Measurements from ENCODE around the gene DHRS2.

The DHRS2 gene

GRCh38 chr14:23614395-23614828, 21.8 kb upstream of the DHRS2 start:
- peak overlapping the region; percentile 56 for H3K27ac ChIP-seq
- TF ChIP-seq CTCF (IDR thresholded peaks at IDR 0.05) (no peak), ZFX (IDR thresholded peaks at IDR 0.05; ENCODE audit: borderline replicate concordance) (no peak)

GRCh38 chr14:23615856-23616255, 20.3 kb upstream of the DHRS2 start:
- TF ChIP-seq ZFX (IDR thresholded peaks at IDR 0.05; ENCODE audit: borderline replicate concordance), result no peak
- TF ChIP-seq CTCF (IDR thresholded peaks at IDR 0.05), result no peak

DNA sequence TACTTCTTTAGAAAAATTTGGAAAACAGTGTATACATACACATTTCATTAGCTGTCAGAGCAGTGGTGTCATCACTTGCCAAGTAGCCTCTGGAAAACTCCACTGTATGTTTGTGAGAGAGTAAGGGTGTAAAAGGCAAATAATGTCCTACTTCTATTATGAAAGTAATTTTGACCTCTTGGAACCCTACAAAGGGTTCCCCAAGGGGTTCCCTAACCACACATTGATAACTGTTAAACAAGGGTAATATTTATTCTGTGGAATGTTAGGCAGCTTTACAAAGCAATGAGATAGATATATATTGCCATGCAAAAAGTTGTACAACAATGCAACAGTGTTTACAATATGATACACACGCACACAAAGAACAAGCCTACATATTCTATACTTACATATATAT, 18.6 kb upstream of the DHRS2 start:
- TF ChIP-seq CTCF (IDR thresholded peaks at IDR 0.05) (no peak), ZFX (IDR thresholded peaks at IDR 0.05; ENCODE audit: borderline replicate concordance) (no peak)

More at GRCh38 chr14:23615856-23616255, 20.3 kb upstream of the DHRS2 start:
- no peak overlapping the region for H3K27ac ChIP-seq

GRCh38 chr14:23618415-23618988, 17.7 kb upstream of the DHRS2 start:
- H3K27ac ChIP-seq, result no peak overlapping the region
- TF ChIP-seq ZFX (IDR thresholded peaks at IDR 0.05; ENCODE audit: borderline replicate concordance) (no peak), CTCF (IDR thresholded peaks at IDR 0.05) (no peak)

More for the DNA sequence above, 18.6 kb upstream of the DHRS2 start:
- H3K27ac ChIP-seq, result no peak overlapping the region

- H3K27ac ChIP-seq, result no peak overlapping the region
- TF ChIP-seq CTCF (IDR thresholded peaks at IDR 0.05) (no peak), ZFX (IDR thresholded peaks at IDR 0.05; ENCODE audit: borderline replicate concordance) (no peak)
Observed at GRCh38 chr14:23620177-23620702, 15.9 kb upstream of the DHRS2 start.

DNA sequence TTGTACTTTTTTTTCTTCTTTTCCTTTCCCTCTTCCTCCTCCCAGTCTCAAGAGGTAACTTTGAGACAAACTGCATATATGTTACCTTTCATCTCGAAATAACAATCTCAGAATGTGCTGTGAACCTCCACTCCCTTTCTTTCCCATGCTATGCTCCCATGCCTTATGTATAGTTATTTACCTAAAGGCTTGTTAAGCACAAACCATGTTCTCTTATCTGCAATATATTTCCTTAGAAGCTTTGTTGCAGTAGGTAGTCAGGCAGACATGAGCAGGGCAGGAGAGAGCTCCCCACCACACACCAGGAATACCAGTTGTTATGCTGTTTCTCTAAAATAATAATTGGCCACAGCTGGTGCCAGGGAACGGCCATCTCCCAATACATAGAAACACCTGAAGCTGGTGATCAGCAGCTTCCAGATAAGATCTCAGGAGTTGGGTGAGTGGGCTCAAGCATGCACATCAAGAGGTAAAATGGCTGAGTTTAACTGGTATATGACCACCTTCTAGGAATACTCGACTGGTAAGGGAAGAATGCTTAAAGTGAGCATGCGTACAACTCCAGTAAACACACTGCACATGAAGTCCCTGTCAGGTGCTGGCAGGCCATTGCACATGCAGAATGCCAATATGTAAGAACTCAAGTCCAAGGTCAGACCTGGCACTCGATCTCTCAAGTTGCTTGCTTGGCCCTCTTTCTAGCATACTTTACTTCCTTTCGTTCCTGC, 14.8 kb upstream of the DHRS2 start:
- H3K27ac ChIP-seq, result no peak overlapping the region
- TF ChIP-seq CTCF (IDR thresholded peaks at IDR 0.05), result no peak
- TF ChIP-seq ZFX (IDR thresholded peaks at IDR 0.05; ENCODE audit: borderline replicate concordance), result no peak

Measured in 22Rv1 (cell line).